HepG2 (cell line): Measurements from ENCODE around the gene COL5A1. TPM values are rescaled to one million over a fixed set of nuclear protein-coding genes. Genes with fewer than 3 reads are reported as not detected.

Experiments used
- ATAC-seq: fragments of 200-7000 bp; cut with Tn5 transposase; 3 replicates; pipeline ENCODE4 v1.9.1; 2020; ENCODE audit warnings: mild to moderate bottlenecking, moderate library complexity
- BruUV-seq: library from RNA; stranded (reverse); fragments of 400-500 nt; replicated peaks from 2 replicates; lab custom pipeline; 2021; lab: Mats Ljungman, UMichigan
- CTCF ChIA-PET: fragments of 300-600 bp; formaldehyde crosslinking; extraction: SDS; loops from one replicate; lab custom pipeline; 2021; ENCODE audit warnings: low total read pairs, inconsistent platforms, low intra/inter-chr PET ratio; lab: Yijun Ruan, JAX
- POLR2A ChIA-PET: fragments of 350-600 bp; sonication (Branson Sonifier 250); formaldehyde crosslinking; loops from one replicate; lab custom pipeline; 2020; ENCODE audit warnings: antibody characterized with exemption, inconsistent platforms; lab: Yijun Ruan, JAX
- DNase-seq: peaks from one replicate; pipeline ENCODE4 v3.0.0-alpha.2; 2015; ENCODE audit warnings: low spot score
- FAIRE-seq: peaks from 3 replicates; lab custom pipeline; 2011; peaks lifted over from hg19 to GRCh38; lab: Jason Lieb, UNC
- H2AFZ ChIP-seq: one replicate; pipeline ENCODE4 v1.6.1; 2011; ENCODE audit warnings: low read length, inconsistent platforms
- H3K27ac ChIP-seq: fragments of 300-600 bp; 3 replicates; pipeline ENCODE4 v1.8.0; 2011; ENCODE audit warnings: mixed run types, mild to moderate bottlenecking, mixed read lengths, low read length, inconsistent platforms; ENCODE audit not compliant: insufficient read depth; ENCODE audit errors: extremely low read length
- H3K27me3 ChIP-seq, 2 experiments: fragments of 200-600 bp in 1 of 2; 2 replicates in 1 of 2; 3 replicates in 1 of 2; pipeline versions ENCODE4 v1.6.0 to v1.8.0; 2011; ENCODE audit warnings: low read length in 2 of 2, mild to moderate bottlenecking in 2 of 2, moderate library complexity in 2 of 2, inconsistent platforms in 1 of 2; ENCODE audit not compliant: insufficient read depth in 2 of 2, control insufficient read depth in 1 of 2
- H3K36me3 ChIP-seq, 2 experiments: fragments of 200-600 bp in 1 of 2; replicated peaks in 1 of 2; 2 replicates in 1 of 2; 3 replicates in 1 of 2; pipeline versions ENCODE4 v1.5.1 to v1.8.0; 2011; ENCODE audit warnings: low read length in 2 of 2, inconsistent platforms in 1 of 2; ENCODE audit not compliant: insufficient read depth in 2 of 2, control insufficient read depth in 1 of 2
- H3K4me1 ChIP-seq: 2 replicates; pipeline ENCODE4 v1.5.1; 2012; ENCODE audit warnings: low read length, inconsistent platforms; ENCODE audit not compliant: insufficient read depth
- H3K4me2 ChIP-seq: 2 replicates; pipeline ENCODE4 v1.6.0; 2011; ENCODE audit warnings: low read depth, low read length, inconsistent platforms
- H3K4me3 ChIP-seq, 3 experiments: fragments of 200-600 bp in 1 of 3; sonication (generic), shearing (Covaris generic) in 1 of 3; replicated peaks in 1 of 3; 2 replicates each; pipeline ENCODE4 v1.5.1; 2011 to 2016; ENCODE audit warnings: low read length in 3 of 3, inconsistent platforms in 2 of 3, low read depth in 2 of 3, mild to moderate bottlenecking in 2 of 3, control low read depth in 1 of 3, mixed read lengths in 1 of 3; ENCODE audit not compliant: insufficient read depth in 1 of 3
- H3K79me2 ChIP-seq: one replicate; pipeline ENCODE4 v1.6.1; 2011; ENCODE audit warnings: low read length, inconsistent platforms; ENCODE audit not compliant: insufficient read depth
- H3K9ac ChIP-seq: 2 replicates; pipeline ENCODE4 v1.6.0; 2011; ENCODE audit warnings: mild to moderate bottlenecking, low read depth, low read length, inconsistent platforms; ENCODE audit not compliant: insufficient read depth
- H3K9me3 ChIP-seq: 2 replicates; pipeline ENCODE4 v1.5.1; 2012; ENCODE audit warnings: mild to moderate bottlenecking, low read length
- H4K20me1 ChIP-seq: 2 replicates; pipeline ENCODE4 v1.6.0; 2011; ENCODE audit warnings: inconsistent platforms, mild to moderate bottlenecking, low read length, moderate library complexity; ENCODE audit not compliant: insufficient read depth
- DRAP1 ChIP-seq: IDR thresholded peaks from 2 replicates; pipeline ENCODE4 v1.6.1; 2016; ENCODE audit warnings: missing genetic modification reagents, missing compliant biosample characterization
- ETV5 ChIP-seq: IDR thresholded peaks from 2 replicates; pipeline ENCODE4 v1.6.1; 2018; ENCODE audit warnings: missing biosample characterization, missing genetic modification reagents, inconsistent platforms, borderline replicate concordance
- LRRFIP1 ChIP-seq: sonication (generic); formaldehyde crosslinking; conservative IDR thresholded peaks from 2 replicates; pipeline ENCODE4 v1.4.0; 2020; ENCODE audit warnings: missing genetic modification reagents
- MXD3 ChIP-seq: IDR thresholded peaks from 2 replicates; pipeline ENCODE4 v1.6.1; 2016; ENCODE audit warnings: mild to moderate bottlenecking, missing biosample characterization, missing genetic modification reagents
- NR2C2 ChIP-seq: sonication (generic); formaldehyde crosslinking; IDR thresholded peaks from 2 replicates; pipeline ENCODE4 v1.4.0; 2020; ENCODE audit warnings: missing genetic modification reagents, mild to moderate bottlenecking, moderate library complexity, borderline replicate concordance
- TFE3 ChIP-seq: IDR thresholded peaks from 2 replicates; pipeline ENCODE4 v1.6.1; 2016
- ZBTB40 ChIP-seq, 2 experiments: fragments of 450-650 bp in 1 of 2; sonication (generic) in 1 of 2; formaldehyde crosslinking in 1 of 2; IDR thresholded peaks; 2 replicates each; pipeline versions ENCODE4 v1.6.1 to v1.8.0; 2016 to 2022; ENCODE audit warnings: antibody characterized with exemption in 1 of 2, mild to moderate bottlenecking in 1 of 2, missing genetic modification reagents in 1 of 2
- ZFP90 ChIP-seq: sonication (generic); formaldehyde crosslinking; IDR thresholded peaks from 2 replicates; pipeline ENCODE4 v1.8.0; 2022; ENCODE audit warnings: missing genetic modification reagents, mild to moderate bottlenecking, inconsistent platforms, borderline replicate concordance
- ZNF558 ChIP-seq: sonication (generic); formaldehyde crosslinking; IDR thresholded peaks from 2 replicates; pipeline ENCODE4 v1.9.0; 2022; ENCODE audit warnings: mild to moderate bottlenecking, missing genetic modification reagents, borderline replicate concordance
- ZNF775 ChIP-seq: sonication (generic); formaldehyde crosslinking; IDR thresholded peaks from 2 replicates; pipeline ENCODE4 v1.4.0; 2020; ENCODE audit warnings: missing genetic modification reagents, mild to moderate bottlenecking, moderate library complexity, borderline replicate concordance
- WGBS: methylation state at CpG from one replicate; pipeline ENCODE4 v1.1.6; 2017; ENCODE audit warnings: low lambda C conversion rate; 5-methylcytosine and 5-hydroxymethylcytosine counted together
- in situ Hi-C: cut with HindIII; loops from 2 replicates; pipeline ENCODE4 v1.10.0; 2017; ENCODE audit warnings: low pct_unique_long_range_greater_than_20kb; ENCODE audit not compliant: extremely low pct_ligation_motif_present
- intact Hi-C: fragments of 100-400 bp; cut with micrococcal nuclease; formaldehyde crosslinking; loops from one replicate; pipeline ENCODE4 v1.10.0; 2022; ENCODE audit not compliant: unreplicated experiment
- polyA plus RNA-seq, 8 experiments: library from polyadenylated mRNA; depleted of rRNA in 3 of 8; stranded (reverse) in 7 of 8; unstranded in 1 of 8; fragments of >200 nt; fragmentation: Illumina TruSeq in 4 of 8; extraction: Trizol in 4 of 8; gene quantifications; 2 replicates each; pipeline versions ENCODE4 v1.2.1 to v1.2.3, GENCODE V29; 2011 to 2016; ENCODE audit warnings: low read depth in 4 of 8, missing spikeins in 1 of 8, mixed read lengths in 1 of 8; ENCODE audit not compliant: insufficient read depth in 1 of 8
- total RNA-seq, 5 experiments: library from RNA; depleted of rRNA; stranded (reverse); fragments of >200 nt; fragmentation: Illumina TruSeq; extraction: Trizol; gene quantifications; 2 replicates each; pipeline ENCODE4 v1.2.3, GENCODE V29; 2016; ENCODE audit warnings: low read depth in 1 of 5

Gene COL5A1
- total and polyA plus RNA-seq, 2 of the 13 experiments (the other 11 are each of a cell fraction or from before 2014, with no cell fraction given), result not detected

GRCh38 chr9:134816264-134816663 lies 174.7 kb downstream of the COL5A1 start:
- DNase-seq (no peak), FAIRE-seq (no peak), ATAC-seq (no peak)
- H3K36me3 ChIP-seq, result no peaks in the 10 kb centered on the region
- ChIA-PET CTCF (no interaction called here), POLR2A (no interaction called here)
- no peaks in the 10 kb centered on the region for H4K20me1 ChIP-seq
- no peaks in the 10 kb centered on the region for H3K79me2 ChIP-seq
- no peak overlapping the region for H3K9ac ChIP-seq
- WGBS, result 0% methylated on average over 3 of the region's 16 CpGs
- in situ Hi-C loops, result no loop called here
- BruUV-seq, result no TSS peak
- H3K4me2 ChIP-seq, result no peak overlapping the region
- no peaks in the 10 kb centered on the region for H3K9me3 ChIP-seq
- H3K4me1 ChIP-seq, result no peaks in the 10 kb centered on the region
- no peak overlapping the region for H3K4me3 ChIP-seq
- H2AFZ ChIP-seq, result no peak overlapping the region
- intact Hi-C loops, result no loop called here
- no peak overlapping the region for H3K27ac ChIP-seq
- peaks cover 22 to 98% of the 10 kb centered on the region in 2 experiments for H3K27me3 ChIP-seq
- TF ChIP-seq DRAP1 (no peak), ZFP90 (no peak), ETV5 (CRISPR knock-in tag) (no peak), ZNF558 (no peak), TFE3 (CRISPR knock-in tag) (no peak), LRRFIP1 (CRISPR knock-in tag) (no peak), ZBTB40 (IDR thresholded peaks at IDR 0.05) (no peak), ZBTB40 (CRISPR knock-in tag; IDR thresholded peaks at IDR 0.05) (no peak), MXD3 (no peak), ZNF775 (CRISPR knock-in tag) (no peak), NR2C2 (CRISPR knock-in tag) (no peak)
